Suprapubic skin (tissue), 4 donors: ENCODE data around the gene ZNF679. TPM values are rescaled to one million over a fixed set of nuclear protein-coding genes. Genes with fewer than 3 reads are reported as not detected.
"Not testable (repeated sequence)": the region's sequence is repeated elsewhere in the genome, so short reads cannot be mapped to it uniquely, and the experiment has no call there.

ENCODE experiments used
- DNase-seq, 2 donors: peaks; one replicate each; pipeline ENCODE4 v3.0.0-alpha.2; 2019; ENCODE audit warnings: low spot score in 2 of 2
- H3K27ac ChIP-seq: fragments of 200-600 bp; sonication (generic); one replicate; pipeline ENCODE4 v1.5.1; 2019
- H3K27me3 ChIP-seq: fragments of 200-600 bp; sonication (generic); one replicate; pipeline ENCODE4 v1.5.1; 2019
- H3K36me3 ChIP-seq: fragments of 200-600 bp; sonication (generic); one replicate; pipeline ENCODE4 v1.5.1; 2019
- H3K4me1 ChIP-seq: fragments of 200-600 bp; sonication (generic); one replicate; pipeline ENCODE4 v1.5.1; 2019
- H3K4me3 ChIP-seq: fragments of 200-600 bp; sonication (generic); one replicate; pipeline ENCODE4 v1.5.1; 2019; ENCODE audit warnings: mild to moderate bottlenecking
- H3K9me3 ChIP-seq: fragments of 200-600 bp; sonication (generic); one replicate; pipeline ENCODE4 v1.5.1; 2019
- CTCF ChIP-seq, 2 donors: fragments of 200-600 bp in 1 of 2; fragments of 450-650 bp in 1 of 2; sonication (generic) in 1 of 2; IDR thresholded peaks; one replicate each; pipeline ENCODE4 v1.5.1; 2016 to 2019; ENCODE audit warnings: antibody characterized with exemption in 2 of 2, mild to moderate bottlenecking in 1 of 2, moderate library complexity in 1 of 2
- EP300 ChIP-seq: sonication (generic); formaldehyde crosslinking; IDR thresholded peaks from one replicate; pipeline ENCODE4 v1.6.1; 2017; ENCODE audit warnings: antibody characterized with exemption
- POLR2A ChIP-seq, 2 donors: fragments of 450-650 bp; IDR thresholded peaks; one replicate each; pipeline ENCODE4 v1.6.1; 2017; ENCODE audit warnings: antibody characterized with exemption in 2 of 2, mild to moderate bottlenecking in 2 of 2, moderate library complexity in 2 of 2
- POLR2AphosphoS5 ChIP-seq, 3 donors: sonication (generic); formaldehyde crosslinking; IDR thresholded peaks; one replicate each; pipeline ENCODE4 v1.6.1; 2017; ENCODE audit warnings: antibody characterized with exemption in 3 of 3
- WGBS: methylation state at CpG from one replicate; pipeline ENCODE4 v1.1.5; 2018; 5-methylcytosine and 5-hydroxymethylcytosine counted together
- total RNA-seq, 4 donors: library from RNA; depleted of rRNA; stranded (reverse); fragments of >200 nt; gene quantifications; one replicate each; pipeline ENCODE4 v1.1.0, GENCODE V29; 2016

Gene ZNF679
- total RNA-seq, 4 donors from 2014 or later = not detected

- Histone ChIP-seq H3K27me3 (no peaks in the 10 kb centered on the region), H3K4me1 (no peaks in the 10 kb centered on the region), H3K27ac (no peak overlapping the region), H3K9me3 (peaks cover 47% of the 10 kb centered on the region), H3K4me3 (no peak overlapping the region), H3K36me3 (no peaks in the 10 kb centered on the region)
- no peak for TF ChIP-seq POLR2AphosphoS5 (IDR thresholded peaks at IDR 0.05)
- TF ChIP-seq EP300 = no peak
- TF ChIP-seq POLR2A (IDR thresholded peaks at IDR 0.05) = no peak
- no peak for TF ChIP-seq CTCF (IDR thresholded peaks at IDR 0.05)
- WGBS = 45% methylated on average over 2 of the region's 2 CpGs
- no peak for DNase-seq
Observed at GRCh38 chr7:64223366-64223765, 4.9 kb upstream of the ZNF679 start.

GRCh38 chr7:64266341-64266919 is 38.2 kb downstream of the ZNF679 start:
- Histone ChIP-seq H3K9me3 (peaks cover 35% of the 10 kb centered on the region), H3K36me3 (no peaks in the 10 kb centered on the region), H3K27ac (no peak overlapping the region), H3K27me3 (no peaks in the 10 kb centered on the region), H3K4me1 (no peaks in the 10 kb centered on the region), H3K4me3 (no peak overlapping the region)
- TF ChIP-seq POLR2AphosphoS5 (IDR thresholded peaks at IDR 0.05) (no peak), CTCF (IDR thresholded peaks at IDR 0.05) (no peak), EP300 (no peak), POLR2A (IDR thresholded peaks at IDR 0.05) (no peak)
- 89% methylated on average over 1 of the region's 1 CpG for WGBS
- DNase-seq = no peak

- Histone ChIP-seq H3K4me3 (no peak overlapping the region), H3K27me3 (no peaks in the 10 kb centered on the region), H3K4me1 (no peaks in the 10 kb centered on the region), H3K27ac (no peak overlapping the region), H3K36me3 (no peaks in the 10 kb centered on the region), H3K9me3 (peaks cover 4% of the 10 kb centered on the region)
- TF ChIP-seq EP300 (no peak), POLR2A (IDR thresholded peaks at IDR 0.05) (no peak), CTCF (IDR thresholded peaks at IDR 0.05) (no peak), POLR2AphosphoS5 (IDR thresholded peaks at IDR 0.05) (no peak)
- DNase-seq = no peak
- WGBS = 57% methylated on average over 2 of the region's 2 CpGs
Observed at GRCh38 chr7:64277630-64278029, 49.4 kb downstream of the ZNF679 start.

GRCh38 chr7:64294701-64295420 is 66.6 kb downstream of the ZNF679 start:
- Histone ChIP-seq H3K4me1 (no peaks in the 10 kb centered on the region), H3K9me3 (no peaks in the 10 kb centered on the region), H3K4me3 (no peak overlapping the region), H3K27ac (no peak overlapping the region), H3K27me3 (no peaks in the 10 kb centered on the region), H3K36me3 (no peaks in the 10 kb centered on the region)
- no peak for DNase-seq
- WGBS = 86% methylated on average over 1 of the region's 1 CpG
- TF ChIP-seq CTCF (IDR thresholded peaks at IDR 0.05) (no peak), POLR2A (IDR thresholded peaks at IDR 0.05) (no peak), POLR2AphosphoS5 (IDR thresholded peaks at IDR 0.05) (no peak), EP300 (no peak)

- H3K4me1 ChIP-seq, DNase-seq, H3K9me3 ChIP-seq, H3K4me3 ChIP-seq, H3K27me3 ChIP-seq, H3K36me3 ChIP-seq, H3K27ac ChIP-seq: not testable (repeated sequence)
- WGBS = 91% methylated on average over 1 of the region's 1 CpG
Observed at GRCh38 chr7:64297418-64297817, 69.1 kb downstream of the ZNF679 start.
